ENCODE results near the gene HNRNPUL1. TPM values are rescaled to one million over a fixed set of nuclear protein-coding genes. Genes with fewer than 3 reads are reported as not detected.

Gene HNRNPUL1
- total RNA-seq, 5 donors from 2014 or later (not counting 1 experiment from before 2014, with no cell fraction given), result 275 to 350 (median 307) TPM

- DNase-seq (peak; percentile 50 to 86 (median 72)), ATAC-seq (replicated peaks in 1 of 4) (peak; percentile 48 to 65 (median 60))
- CTCF ChIA-PET, result interaction anchor here (0.6 to 2.8 kb wide), 7 partner anchors 11 to 640 kb away, joined by 3 to 18 read pairs (median 3); partner anchors contain the start of gene HNRNPUL1 (in 1 of the 2)
- Mint-ChIP-seq H3K4me3 (peak overlapping the region; percentile 68 to 90 (median 77)), H3K36me3 (peaks cover 67% of the 10 kb centered on the region), H3K27me3 (no peaks in the 10 kb centered on the region), H3K9me3 (no peaks in the 10 kb centered on the region), H3K27ac (peak overlapping the region; percentile 96 to 99), H3K4me1 (peaks cover 96 to 99% (median 98%) of the 10 kb centered on the region in 3 donors)
- WGBS (ENCODE audit: insufficient coverage), result 22% methylated on average over 1 of the region's 21 CpGs
- Histone ChIP-seq H3K9me3 (no peaks in the 10 kb centered on the region), H3K27ac (ENCODE audit: low read length) (peak overlapping the region; percentile 97), H3K4me1 (ENCODE audit: control insufficient read depth in 1 of 2, extremely low read depth in 1 of 2, insufficient read depth in 2 of 2, low read length in 2 of 2) (peaks cover 72 to 96% of the 10 kb centered on the region in 2 experiments), H3K4me3 (ENCODE audit: control insufficient read depth in 1 of 2, extremely low read depth in 1 of 2, low read length in 1 of 2) (peak overlapping the region in 1 of 2 donors; percentile 30), H3K27me3 (replicated peaks in 1 of 2; ENCODE audit: control insufficient read depth in 2 of 2, extremely low read depth in 1 of 2, insufficient read depth in 2 of 2, low read length in 1 of 2) (no peaks in the 10 kb centered on the region), H3K36me3 (ENCODE audit: control insufficient read depth in 2 of 2, extremely low read depth in 1 of 2, insufficient read depth in 1 of 2, low read length in 1 of 2) (peaks cover 4 to 77% of the 10 kb centered on the region in 2 donors)
- POLR2A ChIA-PET, result interaction anchor here (0.6 to 2.0 kb wide), 8 partner anchors 9 to 492 kb away, joined by 4 to 16 read pairs (median 6); partner anchors contain the start of genes HNRNPUL1 (in 2 of the 2) and B9D2 (in 1 of the 2)
Measured at GRCh38 chr19:41302624-41303351, 38.6 kb downstream of the HNRNPUL1 start.

DNA sequence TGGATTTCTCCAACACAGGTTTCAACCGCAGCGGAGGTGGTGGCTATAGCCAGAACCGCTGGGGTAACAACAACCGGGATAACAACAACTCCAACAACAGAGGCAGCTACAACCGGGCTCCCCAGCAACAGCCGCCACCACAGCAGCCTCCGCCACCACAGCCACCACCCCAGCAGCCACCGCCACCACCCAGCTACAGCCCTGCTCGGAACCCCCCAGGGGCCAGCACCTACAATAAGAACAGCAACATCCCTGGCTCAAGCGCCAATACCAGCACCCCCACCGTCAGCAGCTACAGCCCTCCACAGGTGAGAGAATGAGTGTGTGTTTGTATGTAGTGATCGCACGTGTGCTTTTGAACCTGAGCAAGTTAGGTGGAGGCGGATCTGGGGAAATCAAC lies 39.8 kb downstream of the HNRNPUL1 start:
- peak in 8 of 35 experiments; percentile 27 to 58 (median 34) for DNase-seq
- ATAC-seq (replicated peaks in 1 of 4), result no peak
- Histone ChIP-seq H3K4me3 (ENCODE audit: control insufficient read depth in 1 of 2, extremely low read depth in 1 of 2, low read length in 1 of 2) (peak overlapping the region in 1 of 2 donors; percentile 29), H3K36me3 (ENCODE audit: control insufficient read depth in 2 of 2, extremely low read depth in 1 of 2, insufficient read depth in 1 of 2, low read length in 1 of 2) (peaks cover 4 to 67% of the 10 kb centered on the region in 2 donors), H3K27me3 (replicated peaks in 1 of 2; ENCODE audit: control insufficient read depth in 2 of 2, extremely low read depth in 1 of 2, insufficient read depth in 2 of 2, low read length in 1 of 2) (no peaks in the 10 kb centered on the region), H3K27ac (ENCODE audit: low read length) (peak overlapping the region; percentile 97), H3K9me3 (no peaks in the 10 kb centered on the region), H3K4me1 (ENCODE audit: control insufficient read depth in 1 of 2, extremely low read depth in 1 of 2, insufficient read depth in 2 of 2, low read length in 2 of 2) (peaks cover 79 to 96% of the 10 kb centered on the region in 2 experiments)
- peak overlapping the region; percentile 96 to 99 for H3K27ac Mint-ChIP-seq
- WGBS (ENCODE audit: insufficient coverage), result 77% methylated on average over 8 of the region's 14 CpGs
- peaks cover 96 to 99% (median 98%) of the 10 kb centered on the region in 3 donors for H3K4me1 Mint-ChIP-seq
- CTCF ChIA-PET, result interaction anchor here (0.6 to 1.6 kb wide), 2 partner anchors 12 to 101 kb away, joined by 3 read pairs; no protein-coding TSS in a partner anchor
- H3K36me3 Mint-ChIP-seq, result peaks cover 57% of the 10 kb centered on the region
- H3K27me3 Mint-ChIP-seq, result no peaks in the 10 kb centered on the region
- no peaks in the 10 kb centered on the region for H3K9me3 Mint-ChIP-seq
- POLR2A ChIA-PET, result interaction anchor here in 1 of 2 donors (0.8 to 2.0 kb wide), 3 partner anchors 16 to 100 kb away, joined by 4 to 16 read pairs (median 11); partner anchors contain the start of gene HNRNPUL1
- H3K4me3 Mint-ChIP-seq, result peak overlapping the region; percentile 68 to 90 (median 77)

DNA sequence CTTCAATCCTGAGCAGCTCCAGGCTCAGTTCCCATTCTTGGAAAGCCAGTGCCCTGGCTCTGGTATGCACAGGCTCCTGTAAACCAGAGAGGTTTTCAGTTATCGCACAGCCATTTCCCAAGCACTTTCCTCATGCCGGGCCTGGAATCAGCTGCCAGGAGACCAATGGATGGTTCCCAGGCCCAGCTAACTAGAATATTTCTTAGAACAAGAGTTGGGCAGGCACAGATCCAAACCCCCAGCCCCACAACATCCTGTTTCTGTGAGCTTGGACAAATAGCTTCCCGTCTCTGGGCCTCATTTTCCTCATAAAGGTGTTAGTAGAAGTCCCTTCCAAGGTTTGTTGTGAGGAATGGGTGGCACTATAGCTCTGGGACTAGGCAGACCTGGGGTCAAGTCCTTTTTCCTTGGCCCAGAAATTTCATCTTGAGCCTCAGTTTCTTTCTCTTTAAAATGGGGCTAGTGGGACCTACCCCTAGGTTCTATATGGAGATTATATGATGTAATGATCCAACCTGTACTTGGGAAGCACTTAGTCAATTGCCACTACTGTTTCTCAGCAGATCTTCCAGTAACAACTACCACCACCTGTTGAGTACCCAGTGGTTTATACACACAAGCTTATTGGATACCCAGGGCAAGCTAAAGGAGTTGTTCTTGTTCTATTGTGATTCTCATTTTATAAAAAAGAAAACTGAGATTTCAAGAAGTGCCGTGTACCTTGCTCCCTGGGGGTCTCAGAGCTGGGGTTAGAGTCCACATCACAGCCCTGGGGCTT lies 40.7 kb downstream of the HNRNPUL1 start:
- Histone ChIP-seq H3K4me3 (ENCODE audit: control insufficient read depth in 1 of 2, extremely low read depth in 1 of 2, low read length in 1 of 2) (peak overlapping the region in 1 of 2 donors; percentile 29), H3K36me3 (ENCODE audit: control insufficient read depth in 2 of 2, extremely low read depth in 1 of 2, insufficient read depth in 1 of 2, low read length in 1 of 2) (peaks cover 4 to 59% of the 10 kb centered on the region in 2 donors)
- ATAC-seq (replicated peaks in 1 of 4), result no peak

DNA sequence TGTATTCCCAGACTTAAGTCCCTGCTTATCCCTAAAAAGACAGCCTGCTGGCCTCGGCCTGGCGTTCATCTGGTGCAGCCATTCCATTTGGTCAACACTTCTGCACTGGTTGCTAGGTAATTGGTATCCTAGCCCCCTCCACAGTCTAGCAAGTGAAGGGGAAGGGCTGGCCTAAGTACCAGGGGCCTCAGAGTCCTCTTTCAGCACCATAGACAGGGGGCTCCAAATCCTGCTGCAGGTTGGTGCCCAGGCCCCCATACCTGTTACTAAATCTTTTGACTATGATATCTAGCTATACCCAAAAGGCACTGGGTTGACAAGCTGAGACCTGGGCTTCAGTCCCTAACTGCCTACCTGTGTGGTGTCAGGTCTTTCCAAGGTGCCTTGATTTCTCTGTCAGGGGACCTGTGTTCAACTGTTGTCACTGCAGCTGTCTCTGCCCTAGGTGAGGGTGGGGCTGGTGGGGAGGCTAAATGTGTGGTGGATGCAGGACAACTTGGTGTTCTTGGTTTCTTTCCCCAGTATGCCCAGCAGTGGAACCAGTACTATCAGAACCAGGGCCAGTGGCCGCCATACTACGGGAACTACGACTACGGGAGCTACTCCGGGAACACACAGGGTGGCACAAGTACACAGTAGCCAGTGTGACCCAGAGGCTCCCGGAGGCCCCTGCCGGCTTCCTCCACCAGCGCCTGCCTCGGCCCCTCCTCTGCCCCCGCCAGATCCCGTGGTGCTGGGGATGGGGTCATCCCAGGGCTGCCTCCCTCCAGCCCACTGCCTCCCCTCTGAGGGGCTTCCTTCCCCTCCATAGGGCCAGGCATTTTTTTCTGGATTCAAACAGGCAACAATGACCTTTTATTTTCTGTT lies 42.0 kb downstream of the HNRNPUL1 start:
- H3K4me1 Mint-ChIP-seq, result peaks cover 92 to 96% (median 93%) of the 10 kb centered on the region in 3 donors
- CTCF ChIA-PET, result interaction anchor here (0.5 to 1.8 kb wide), 4 partner anchors 42 to 878 kb away, joined by 3 to 6 read pairs (median 4); partner anchors contain the start of gene HNRNPUL1 (in 1 of the 2)
- H3K4me3 Mint-ChIP-seq, result peak overlapping the region; percentile 69 to 95 (median 90)
- no peaks in the 10 kb centered on the region for H3K9me3 Mint-ChIP-seq
- Histone ChIP-seq H3K36me3 (ENCODE audit: control insufficient read depth in 2 of 2, extremely low read depth in 1 of 2, insufficient read depth in 1 of 2, low read length in 1 of 2) (peaks cover 4 to 47% of the 10 kb centered on the region in 2 donors), H3K27me3 (replicated peaks in 1 of 2; ENCODE audit: control insufficient read depth in 2 of 2, extremely low read depth in 1 of 2, insufficient read depth in 2 of 2, low read length in 1 of 2) (no peaks in the 10 kb centered on the region), H3K4me1 (ENCODE audit: control insufficient read depth in 1 of 2, extremely low read depth in 1 of 2, insufficient read depth in 2 of 2, low read length in 2 of 2) (peaks cover 71 to 97% of the 10 kb centered on the region in 2 experiments), H3K9me3 (no peaks in the 10 kb centered on the region), H3K27ac (ENCODE audit: low read length) (peak overlapping the region; percentile 97), H3K4me3 (ENCODE audit: control insufficient read depth in 1 of 2, extremely low read depth in 1 of 2, low read length in 1 of 2) (peak overlapping the region in 1 of 2 donors; percentile 20)
- H3K36me3 Mint-ChIP-seq, result peaks cover 45% of the 10 kb centered on the region
- H3K27me3 Mint-ChIP-seq, result no peaks in the 10 kb centered on the region
- peak in 2 of 35 experiments; percentile 23 to 44 for DNase-seq
- H3K27ac Mint-ChIP-seq, result peak overlapping the region; percentile 96 to 99
- POLR2A ChIA-PET, result interaction anchor here (0.5 to 3.7 kb wide), 8 partner anchors 9 to 903 kb away, joined by 3 to 23 read pairs (median 6); partner anchors contain the start of gene HNRNPUL1 (in 1 of the 2)
- ATAC-seq (replicated peaks in 1 of 4), result no peak
- WGBS (ENCODE audit: insufficient coverage), result 61% methylated on average over 6 of the region's 13 CpGs

More for the DNA sequence above, 40.7 kb downstream of the HNRNPUL1 start:
- ChIA-PET CTCF (interaction anchor here in 1 of 2 donors (0.6 to 1.2 kb wide), 3 partner anchors 42 to 105 kb away, joined by 3 to 7 read pairs (median 4); no protein-coding TSS in a partner anchor), POLR2A (interaction anchor here (0.6 to 1.6 kb wide), 5 partner anchors 39 to 262 kb away, joined by 3 to 14 read pairs (median 3); no protein-coding TSS in a partner anchor)
- DNase-seq, result no peak
- Mint-ChIP-seq H3K27ac (peak overlapping the region; percentile 96 to 99), H3K9me3 (no peaks in the 10 kb centered on the region), H3K4me1 (peaks cover 93 to 96% (median 93%) of the 10 kb centered on the region in 3 donors), H3K36me3 (peaks cover 48% of the 10 kb centered on the region), H3K27me3 (no peaks in the 10 kb centered on the region), H3K4me3 (peak overlapping the region; percentile 68 to 90 (median 77))
- Histone ChIP-seq H3K4me1 (ENCODE audit: control insufficient read depth in 1 of 2, extremely low read depth in 1 of 2, insufficient read depth in 2 of 2, low read length in 2 of 2) (peaks cover 79 to 96% of the 10 kb centered on the region in 2 experiments), H3K9me3 (no peaks in the 10 kb centered on the region), H3K27ac (ENCODE audit: low read length) (peak overlapping the region; percentile 97), H3K27me3 (replicated peaks in 1 of 2; ENCODE audit: control insufficient read depth in 2 of 2, extremely low read depth in 1 of 2, insufficient read depth in 2 of 2, low read length in 1 of 2) (no peaks in the 10 kb centered on the region)
- 100% methylated on average over 3 of the region's 4 CpGs for WGBS (ENCODE audit: insufficient coverage)

- H3K27ac Mint-ChIP-seq, result peak overlapping the region; percentile 96 to 99
- H3K36me3 Mint-ChIP-seq, result peaks cover 36% of the 10 kb centered on the region
Measured at GRCh38 chr19:41307090-41307875, 43.1 kb downstream of the HNRNPUL1 start.

More at GRCh38 chr19:41307090-41307875, 43.1 kb downstream of the HNRNPUL1 start:
- ATAC-seq (replicated peaks in 1 of 4) (peak in 3 of 4 experiments; percentile 9 to 18 (median 14)), DNase-seq (peak in 1 of 35 experiments; percentile 74)
- H3K4me3 ChIP-seq (ENCODE audit: control insufficient read depth in 1 of 2, extremely low read depth in 1 of 2, low read length in 1 of 2), result peak overlapping the region; percentile 20 to 58
- CTCF ChIA-PET, result interaction anchor here (0.5 to 3.3 kb wide), 9 partner anchors 19 to 805 kb away, joined by 3 to 14 read pairs (median 6); partner anchors contain the start of genes B9D2 (in 1 of the 2) and HNRNPUL1 (in 1 of the 2)
- H3K27ac ChIP-seq (ENCODE audit: low read length), result peak overlapping the region; percentile 97
- Mint-ChIP-seq H3K9me3 (no peaks in the 10 kb centered on the region), H3K4me1 (peaks cover 92 to 96% (median 92%) of the 10 kb centered on the region in 3 donors), H3K4me3 (peak overlapping the region; percentile 69 to 95 (median 90)), H3K27me3 (no peaks in the 10 kb centered on the region)
- POLR2A ChIA-PET, result interaction anchor here (0.6 to 3.7 kb wide), 6 partner anchors 10 to 904 kb away, joined by 3 to 23 read pairs (median 6); partner anchors contain the start of gene HNRNPUL1 (in 1 of the 2)
- peaks cover 65 to 94% of the 10 kb centered on the region in 2 experiments for H3K4me1 ChIP-seq (ENCODE audit: control insufficient read depth in 1 of 2, extremely low read depth in 1 of 2, insufficient read depth in 2 of 2, low read length in 2 of 2)
- no peaks in the 10 kb centered on the region for H3K9me3 ChIP-seq
- peaks cover 7 to 39% of the 10 kb centered on the region in 2 donors for H3K36me3 ChIP-seq (ENCODE audit: control insufficient read depth in 2 of 2, extremely low read depth in 1 of 2, insufficient read depth in 1 of 2, low read length in 1 of 2)
- WGBS (ENCODE audit: insufficient coverage), result no CpG with 5 or more reads among the region's 8 CpGs
- H3K27me3 ChIP-seq (replicated peaks in 1 of 2; ENCODE audit: control insufficient read depth in 2 of 2, extremely low read depth in 1 of 2, insufficient read depth in 2 of 2, low read length in 1 of 2), result no peaks in the 10 kb centered on the region
